Mesothelial cell of epicardium (in vitro differentiated cells): ENCODE results near the gene APOA1. TPM values are rescaled to one million over a fixed set of nuclear protein-coding genes. Genes with fewer than 3 reads are reported as not detected.
A peak's percentile ranks its signal among the peaks of the same experiment; 100 is the strongest.

ENCODE experiments used
- DNase-seq, 2 experiments: peaks; one replicate each; pipeline ENCODE4 v3.0.0; 2021; ENCODE audit warnings: low spot score in 2 of 2; ENCODE audit not compliant: unreplicated experiment in 2 of 2
- H3K27ac Mint-ChIP-seq: 2 replicates; pipeline ENCODE4 v1.8.0; 2021; ENCODE audit warnings: mixed read lengths
- H3K27me3 Mint-ChIP-seq: 2 replicates; pipeline ENCODE4 v1.8.0; 2021; ENCODE audit warnings: low read depth, mixed read lengths
- H3K36me3 Mint-ChIP-seq: 2 replicates; pipeline ENCODE4 v1.8.0; 2021; ENCODE audit warnings: mixed read lengths
- H3K4me1 Mint-ChIP-seq: 2 replicates; pipeline ENCODE4 v1.8.0; 2021; ENCODE audit warnings: mixed read lengths
- H3K4me3 Mint-ChIP-seq: 2 replicates; pipeline ENCODE4 v1.8.0; 2021; ENCODE audit warnings: mild to moderate bottlenecking, moderate library complexity, mixed read lengths
- H3K9me3 Mint-ChIP-seq: 2 replicates; pipeline ENCODE4 v1.8.0; 2021; ENCODE audit warnings: mixed read lengths
- total RNA-seq: library from RNA; stranded (reverse); gene quantifications from 3 replicates; pipeline ENCODE4 v1.2.1, GENCODE V29; 2021
- TF ChIP-seq, protein P1 (sequence below): fragments of 200-600 bp; sonication (generic); IDR thresholded peaks from one replicate; pipeline ENCODE4 v1.5.0; 2021; ENCODE audit warnings: antibody characterized with exemption; ENCODE audit not compliant: unreplicated experiment

APOA1 gene
- total RNA-seq, 1 donor from 2014 or later = 0.65 TPM

DNA sequence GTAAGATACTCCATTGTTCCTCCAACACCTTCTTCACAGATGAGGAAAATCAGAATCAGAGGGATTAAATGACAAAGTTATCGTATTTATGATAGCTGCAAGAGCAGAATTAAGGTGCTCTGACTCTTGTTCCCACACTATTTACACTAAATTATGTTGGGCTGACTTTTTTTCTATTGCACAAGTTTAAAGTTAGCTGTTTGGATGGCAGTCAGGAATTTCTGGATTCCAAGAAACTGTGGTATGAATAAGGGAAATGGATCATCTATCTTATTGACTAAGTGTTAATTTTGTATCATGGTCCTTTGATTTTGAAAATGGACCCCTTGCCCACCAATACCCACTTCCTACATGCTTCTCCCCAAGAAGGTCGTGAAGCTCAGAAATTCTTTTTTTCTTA is 19.9 kb upstream of the APOA1 start:
- no peak overlapping the region for H3K4me3 Mint-ChIP-seq
- H3K4me1 Mint-ChIP-seq = peaks cover 5% of the 10 kb centered on the region
- no peak for DNase-seq
- H3K27ac Mint-ChIP-seq = no peak overlapping the region
- TF ChIP-seq, protein P1, sequence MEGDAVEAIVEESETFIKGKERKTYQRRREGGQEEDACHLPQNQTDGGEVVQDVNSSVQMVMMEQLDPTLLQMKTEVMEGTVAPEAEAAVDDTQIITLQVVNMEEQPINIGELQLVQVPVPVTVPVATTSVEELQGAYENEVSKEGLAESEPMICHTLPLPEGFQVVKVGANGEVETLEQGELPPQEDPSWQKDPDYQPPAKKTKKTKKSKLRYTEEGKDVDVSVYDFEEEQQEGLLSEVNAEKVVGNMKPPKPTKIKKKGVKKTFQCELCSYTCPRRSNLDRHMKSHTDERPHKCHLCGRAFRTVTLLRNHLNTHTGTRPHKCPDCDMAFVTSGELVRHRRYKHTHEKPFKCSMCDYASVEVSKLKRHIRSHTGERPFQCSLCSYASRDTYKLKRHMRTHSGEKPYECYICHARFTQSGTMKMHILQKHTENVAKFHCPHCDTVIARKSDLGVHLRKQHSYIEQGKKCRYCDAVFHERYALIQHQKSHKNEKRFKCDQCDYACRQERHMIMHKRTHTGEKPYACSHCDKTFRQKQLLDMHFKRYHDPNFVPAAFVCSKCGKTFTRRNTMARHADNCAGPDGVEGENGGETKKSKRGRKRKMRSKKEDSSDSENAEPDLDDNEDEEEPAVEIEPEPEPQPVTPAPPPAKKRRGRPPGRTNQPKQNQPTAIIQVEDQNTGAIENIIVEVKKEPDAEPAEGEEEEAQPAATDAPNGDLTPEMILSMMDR = no peak
- no peaks in the 10 kb centered on the region for H3K27me3 Mint-ChIP-seq
- H3K9me3 Mint-ChIP-seq = no peaks in the 10 kb centered on the region
- peaks cover 60% of the 10 kb centered on the region for H3K36me3 Mint-ChIP-seq

DNA sequence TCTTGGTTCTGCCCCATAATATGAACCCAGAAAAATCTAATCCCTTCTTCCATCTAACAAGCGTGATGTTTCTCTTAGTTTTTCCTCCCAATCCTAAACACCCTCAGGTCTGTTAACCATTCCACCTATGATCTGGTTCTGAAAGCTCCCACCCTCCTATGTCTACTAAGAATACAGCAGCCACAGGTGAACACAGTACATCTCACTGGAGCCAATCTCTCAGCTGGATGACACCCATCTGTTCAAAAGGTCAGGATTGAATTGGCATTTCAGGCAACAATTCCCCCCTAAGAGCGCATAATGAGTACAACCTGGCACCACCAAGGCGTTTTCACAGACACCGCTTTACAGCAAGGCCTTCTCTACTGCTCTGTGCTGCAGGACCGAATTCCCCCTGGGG is 19.0 kb upstream of the APOA1 start:
- H3K4me3 Mint-ChIP-seq = no peak overlapping the region
- TF ChIP-seq, protein P1 = no peak
- DNase-seq = no peak
- H3K27me3 Mint-ChIP-seq = no peaks in the 10 kb centered on the region
- H3K27ac Mint-ChIP-seq = no peak overlapping the region
- H3K36me3 Mint-ChIP-seq = peaks cover 54% of the 10 kb centered on the region
- peaks cover 12% of the 10 kb centered on the region for H3K4me1 Mint-ChIP-seq
- no peaks in the 10 kb centered on the region for H3K9me3 Mint-ChIP-seq

DNA sequence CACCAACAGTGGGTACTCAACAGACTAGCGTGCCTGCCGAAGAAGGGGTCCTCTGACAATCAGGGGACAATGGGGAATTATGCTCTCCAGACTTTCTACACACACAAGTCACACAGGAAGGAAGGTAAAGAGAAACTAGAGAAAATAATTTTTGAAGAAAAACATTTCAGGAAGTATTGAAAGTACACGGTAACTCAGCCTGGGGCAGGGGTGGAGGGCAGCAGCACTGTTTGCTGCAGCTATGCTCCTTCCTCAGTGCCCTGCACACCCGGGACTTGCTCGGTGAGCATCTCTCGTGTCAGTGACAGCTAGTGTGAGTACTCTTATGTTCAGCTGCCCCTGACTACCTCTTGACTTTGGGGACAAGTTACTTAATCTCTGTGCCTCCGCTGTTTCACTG is 18.0 kb upstream of the APOA1 start:
- TF ChIP-seq, protein P1 = no peak
- Mint-ChIP-seq H3K27me3 (no peaks in the 10 kb centered on the region), H3K9me3 (no peaks in the 10 kb centered on the region), H3K4me3 (no peak overlapping the region), H3K36me3 (peaks cover 50% of the 10 kb centered on the region), H3K27ac (no peak overlapping the region), H3K4me1 (peaks cover 16% of the 10 kb centered on the region)
- DNase-seq = no peak

DNA sequence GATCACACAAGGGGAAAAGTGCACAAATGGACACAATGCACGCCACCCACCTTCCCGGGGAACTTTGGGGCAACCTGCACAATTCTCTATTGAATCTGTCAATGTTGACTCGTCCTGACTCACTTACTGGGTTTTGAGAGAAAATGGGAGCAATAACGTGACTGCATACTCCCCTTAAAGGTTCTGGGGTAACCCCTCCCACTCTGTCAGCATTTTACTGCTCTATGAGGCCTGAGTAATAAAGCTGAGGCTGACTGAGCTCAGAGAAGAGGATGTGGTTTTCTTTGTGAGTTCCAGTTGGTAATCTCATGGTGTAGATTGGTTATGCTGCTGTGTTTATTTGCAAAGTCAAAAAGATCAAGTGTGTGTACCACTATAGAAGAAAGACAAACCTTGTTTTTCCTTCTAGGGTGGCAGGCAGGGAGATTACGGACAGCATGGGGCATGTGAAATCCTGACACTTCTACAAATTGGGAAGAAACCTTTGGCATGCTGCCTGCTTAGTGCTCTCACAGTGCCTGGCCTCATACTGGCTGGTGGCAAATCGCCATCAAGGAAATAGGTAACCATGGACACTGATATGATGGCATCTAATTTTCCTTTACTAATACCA is 16.1 kb upstream of the APOA1 start:
- H3K36me3 Mint-ChIP-seq = peaks cover 38% of the 10 kb centered on the region
- DNase-seq = no peak
- peaks cover 16% of the 10 kb centered on the region for H3K4me1 Mint-ChIP-seq
- no peak overlapping the region for H3K4me3 Mint-ChIP-seq
- H3K9me3 Mint-ChIP-seq = no peaks in the 10 kb centered on the region
- no peaks in the 10 kb centered on the region for H3K27me3 Mint-ChIP-seq
- H3K27ac Mint-ChIP-seq = no peak overlapping the region
- TF ChIP-seq, protein P1 = no peak

DNA sequence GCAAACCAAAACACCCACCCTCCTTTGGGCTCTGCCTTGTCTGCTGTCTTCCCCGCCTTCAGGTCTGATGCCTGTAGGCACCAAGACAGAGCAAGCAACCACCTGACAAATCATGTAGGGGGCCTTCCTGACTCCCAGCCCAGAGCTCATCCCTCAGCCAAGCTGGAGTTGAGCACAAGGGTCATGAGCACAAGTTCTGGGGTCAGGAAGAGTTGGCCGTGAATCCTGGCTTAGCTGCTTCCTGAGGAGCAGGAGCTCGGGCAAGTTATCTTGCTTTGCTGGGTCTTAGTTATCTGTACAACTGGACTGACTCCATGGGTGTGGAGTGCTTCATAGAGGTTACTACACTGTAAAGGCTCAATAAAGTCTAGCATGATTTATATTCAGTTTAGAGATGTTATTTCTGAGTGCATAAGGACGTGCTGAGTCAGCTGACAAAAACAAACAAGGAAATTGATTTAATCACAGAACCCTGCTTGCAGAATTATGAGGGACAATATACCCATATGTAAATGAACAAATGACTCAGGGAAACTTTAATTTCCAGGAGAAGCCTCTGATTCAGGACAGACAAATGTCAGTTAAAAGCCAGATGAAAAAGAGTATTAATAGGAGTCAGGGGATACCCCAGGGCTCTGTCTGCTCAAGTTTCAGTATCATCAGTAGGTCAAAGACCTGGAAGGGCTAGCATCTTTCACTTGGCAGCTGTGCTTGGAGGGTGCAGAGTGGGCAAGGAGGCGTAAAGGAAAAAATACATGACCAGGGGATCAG is 15.0 kb upstream of the APOA1 start:
- Mint-ChIP-seq H3K36me3 (peaks cover 31% of the 10 kb centered on the region), H3K4me1 (peaks cover 16% of the 10 kb centered on the region), H3K4me3 (no peak overlapping the region)

More for the DNA sequence above, 15.0 kb upstream of the APOA1 start:
- Mint-ChIP-seq H3K27ac (peak overlapping the region; percentile 26), H3K9me3 (no peaks in the 10 kb centered on the region), H3K27me3 (no peaks in the 10 kb centered on the region)
- TF ChIP-seq, protein P1 = no peak
- no peak for DNase-seq
